NCI-H446 (cell line): Measurements from ENCODE around the gene TET2.

Experiments
- DNase-seq, 2 experiments: peaks; one replicate each; lab custom pipeline; 2025; lab: John Stamatoyannopoulos, UW

The TET2 gene

DNA sequence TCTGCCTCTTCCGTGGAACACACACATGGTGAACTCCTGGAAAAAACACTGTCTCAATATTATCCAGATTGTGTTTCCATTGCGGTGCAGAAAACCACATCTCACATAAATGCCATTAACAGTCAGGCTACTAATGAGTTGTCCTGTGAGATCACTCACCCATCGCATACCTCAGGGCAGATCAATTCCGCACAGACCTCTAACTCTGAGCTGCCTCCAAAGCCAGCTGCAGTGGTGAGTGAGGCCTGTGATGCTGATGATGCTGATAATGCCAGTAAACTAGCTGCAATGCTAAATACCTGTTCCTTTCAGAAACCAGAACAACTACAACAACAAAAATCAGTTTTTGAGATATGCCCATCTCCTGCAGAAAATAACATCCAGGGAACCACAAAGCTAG, 87.9 kb downstream of the TET2 start:
- no peak for DNase-seq

DNA sequence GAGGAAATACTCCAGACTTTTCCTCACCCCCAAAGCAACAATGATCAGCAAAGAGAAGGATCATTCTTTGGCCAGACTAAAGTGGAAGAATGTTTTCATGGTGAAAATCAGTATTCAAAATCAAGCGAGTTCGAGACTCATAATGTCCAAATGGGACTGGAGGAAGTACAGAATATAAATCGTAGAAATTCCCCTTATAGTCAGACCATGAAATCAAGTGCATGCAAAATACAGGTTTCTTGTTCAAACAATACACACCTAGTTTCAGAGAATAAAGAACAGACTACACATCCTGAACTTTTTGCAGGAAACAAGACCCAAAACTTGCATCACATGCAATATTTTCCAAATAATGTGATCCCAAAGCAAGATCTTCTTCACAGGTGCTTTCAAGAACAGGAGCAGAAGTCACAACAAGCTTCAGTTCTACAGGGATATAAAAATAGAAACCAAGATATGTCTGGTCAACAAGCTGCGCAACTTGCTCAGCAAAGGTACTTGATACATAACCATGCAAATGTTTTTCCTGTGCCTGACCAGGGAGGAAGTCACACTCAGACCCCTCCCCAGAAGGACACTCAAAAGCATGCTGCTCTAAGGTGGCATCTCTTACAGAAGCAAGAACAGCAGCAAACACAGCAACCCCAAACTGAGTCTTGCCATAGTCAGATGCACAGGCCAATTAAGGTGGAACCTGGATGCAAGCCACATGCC, 89.7 kb downstream of the TET2 start:
- DNase-seq = no peak

DNA sequence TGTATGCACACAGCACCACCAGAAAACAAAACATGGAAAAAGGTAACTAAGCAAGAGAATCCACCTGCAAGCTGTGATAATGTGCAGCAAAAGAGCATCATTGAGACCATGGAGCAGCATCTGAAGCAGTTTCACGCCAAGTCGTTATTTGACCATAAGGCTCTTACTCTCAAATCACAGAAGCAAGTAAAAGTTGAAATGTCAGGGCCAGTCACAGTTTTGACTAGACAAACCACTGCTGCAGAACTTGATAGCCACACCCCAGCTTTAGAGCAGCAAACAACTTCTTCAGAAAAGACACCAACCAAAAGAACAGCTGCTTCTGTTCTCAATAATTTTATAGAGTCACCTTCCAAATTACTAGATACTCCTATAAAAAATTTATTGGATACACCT, 90.2 kb downstream of the TET2 start:
- DNase-seq = no peak

DNA sequence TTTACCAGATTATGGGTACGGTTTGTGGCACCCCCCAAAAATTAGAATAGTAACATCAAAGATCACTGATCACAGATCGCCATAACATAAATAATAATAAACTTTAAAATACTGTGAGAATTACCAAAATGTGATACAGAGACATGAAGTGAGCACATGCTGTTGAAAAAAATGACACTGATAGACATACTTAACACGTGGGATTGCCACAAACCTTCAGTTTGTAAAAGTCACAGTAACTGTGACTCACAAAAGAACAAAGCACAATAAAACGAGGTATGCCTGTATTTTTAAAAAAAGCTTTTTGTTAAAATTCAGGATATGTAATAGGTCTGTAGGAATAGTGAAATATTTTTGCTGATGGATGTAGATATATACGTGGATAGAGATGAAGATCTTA, 93.4 kb downstream of the TET2 start:
- DNase-seq = no peak

DNA sequence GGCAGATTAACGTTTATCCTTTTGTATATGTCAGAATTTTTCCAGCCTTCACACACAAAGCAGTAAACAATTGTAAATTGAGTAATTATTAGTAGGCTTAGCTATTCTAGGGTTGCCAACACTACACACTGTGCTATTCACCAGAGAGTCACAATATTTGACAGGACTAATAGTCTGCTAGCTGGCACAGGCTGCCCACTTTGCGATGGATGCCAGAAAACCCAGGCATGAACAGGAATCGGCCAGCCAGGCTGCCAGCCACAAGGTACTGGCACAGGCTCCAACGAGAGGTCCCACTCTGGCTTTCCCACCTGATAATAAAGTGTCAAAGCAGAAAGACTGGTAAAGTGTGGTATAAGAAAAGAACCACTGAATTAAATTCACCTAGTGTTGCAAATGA, 94.8 kb downstream of the TET2 start:
- DNase-seq = peak; percentile 4 to 69

DNA sequence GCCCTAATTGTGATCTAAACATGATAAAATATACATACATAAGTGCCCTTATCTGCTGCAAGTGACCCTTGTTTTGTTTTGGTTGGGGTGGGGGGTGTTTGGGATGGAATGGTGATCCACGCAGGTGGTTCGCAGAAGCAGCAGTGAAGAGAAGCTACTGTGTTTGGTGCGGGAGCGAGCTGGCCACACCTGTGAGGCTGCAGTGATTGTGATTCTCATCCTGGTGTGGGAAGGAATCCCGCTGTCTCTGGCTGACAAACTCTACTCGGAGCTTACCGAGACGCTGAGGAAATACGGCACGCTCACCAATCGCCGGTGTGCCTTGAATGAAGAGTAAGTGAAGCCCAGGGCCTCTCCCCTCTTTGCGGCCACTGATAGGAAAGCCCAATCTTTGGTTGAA, 96.8 kb downstream of the TET2 start:
- DNase-seq = no peak

DNA sequence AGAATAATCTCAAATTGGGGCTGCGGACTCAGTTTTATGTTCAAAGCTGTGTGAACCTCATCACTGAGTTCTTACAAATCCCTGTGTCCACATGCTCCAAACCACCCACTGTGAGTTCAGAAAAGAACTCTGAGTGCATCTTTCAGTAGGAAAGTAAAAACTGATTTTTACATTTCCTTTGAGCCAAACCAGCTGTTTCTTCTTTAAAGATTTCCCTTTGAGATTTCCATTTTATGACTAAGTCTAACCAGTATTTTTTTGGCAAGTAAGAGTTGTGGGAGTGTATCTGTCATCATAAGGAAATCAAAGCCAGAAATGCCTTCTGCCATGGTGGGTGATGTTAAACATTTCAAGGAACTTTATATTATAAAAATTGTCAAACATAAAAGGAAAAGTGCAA, 100.0 kb downstream of the TET2 start:
- peak; percentile 23 to 70 for DNase-seq

DNA sequence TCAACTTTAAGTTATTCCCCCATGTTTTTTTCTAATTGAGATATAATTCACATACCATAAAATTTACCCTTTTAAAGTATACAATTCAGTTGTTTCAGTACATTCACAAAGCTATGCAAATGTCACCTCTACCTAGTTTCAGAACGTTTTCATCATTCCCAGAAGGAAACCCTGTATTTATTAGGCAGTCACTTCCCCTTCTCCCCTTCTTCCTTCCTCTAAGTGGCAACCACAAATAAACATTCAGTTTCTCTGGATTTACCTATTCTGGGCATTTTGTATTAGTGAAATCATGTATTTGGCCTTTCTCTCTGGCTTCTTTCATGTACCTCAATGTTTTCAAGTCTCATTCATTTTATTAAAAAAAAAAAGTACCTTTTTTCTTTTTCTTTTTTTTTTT, 101.9 kb downstream of the TET2 start:
- no peak for DNase-seq

DNA sequence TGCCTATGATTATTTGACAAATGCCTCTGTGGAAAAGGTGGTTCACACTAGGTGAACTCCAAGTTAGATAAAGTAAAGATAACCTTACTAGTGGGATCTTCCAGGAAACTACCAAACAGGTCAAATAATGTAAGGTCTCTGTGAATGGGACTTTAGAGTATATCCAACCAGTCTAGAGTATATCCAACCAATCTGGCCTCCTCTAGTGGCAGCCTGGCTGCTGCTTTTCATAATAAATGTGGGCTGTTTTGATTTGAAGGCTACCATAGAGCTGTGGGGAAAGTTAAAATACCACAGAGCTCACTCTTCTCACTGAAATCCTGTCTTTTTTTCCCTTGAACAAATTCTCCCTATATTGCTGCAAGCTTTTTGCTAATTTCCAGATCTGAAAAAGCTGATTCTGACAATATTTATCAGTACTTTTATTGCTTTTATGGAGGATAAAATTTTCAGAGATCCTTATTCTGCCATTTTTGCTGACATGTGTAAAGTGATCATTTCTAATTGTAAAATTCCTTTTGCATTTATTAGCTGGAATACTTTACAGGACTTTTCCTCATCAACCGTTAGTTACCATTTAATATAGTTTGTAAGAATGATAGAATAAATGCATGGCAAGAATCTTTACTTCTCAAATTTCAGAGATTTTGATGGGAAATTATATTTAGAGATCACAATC, 111.3 kb downstream of the TET2 start:
- DNase-seq = no peak

DNA sequence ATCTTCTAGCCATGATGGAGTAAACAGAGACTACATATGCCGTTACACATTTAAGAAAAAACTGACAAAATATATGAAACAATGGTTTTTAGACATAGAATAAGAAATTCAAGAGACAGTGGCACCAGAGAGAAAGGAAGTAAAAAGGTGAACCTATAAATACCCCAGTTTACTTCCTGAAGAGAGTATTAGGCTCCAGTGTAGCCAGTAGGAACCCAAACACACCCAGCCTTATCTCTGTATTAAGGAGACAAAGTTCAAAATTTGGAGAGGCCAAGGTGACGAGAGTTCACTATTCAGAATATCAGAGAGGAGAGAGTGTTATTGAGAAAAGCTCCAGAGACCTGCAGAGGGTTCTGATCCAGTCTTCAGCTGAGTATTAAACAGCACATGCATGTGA, 119.0 kb downstream of the TET2 start:
- DNase-seq = no peak

DNA sequence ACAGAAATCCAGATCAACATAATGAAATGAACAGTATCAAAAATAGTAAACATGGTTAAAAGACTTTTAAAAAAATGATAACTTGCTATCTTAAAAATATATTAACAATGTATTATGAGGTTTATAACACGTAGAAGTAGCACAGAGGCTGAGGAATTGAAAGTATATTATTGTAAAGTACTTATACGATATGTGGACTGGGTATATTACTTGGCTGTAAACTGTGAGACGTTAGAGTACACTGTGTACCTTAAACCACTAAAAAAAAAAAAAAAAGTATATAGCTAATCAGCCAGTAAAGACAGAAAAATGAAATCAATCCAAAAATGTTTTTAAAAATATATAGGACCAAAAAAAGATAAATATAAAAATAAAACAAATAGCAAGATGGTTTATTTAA, 120.6 kb downstream of the TET2 start:
- no peak for DNase-seq

DNA sequence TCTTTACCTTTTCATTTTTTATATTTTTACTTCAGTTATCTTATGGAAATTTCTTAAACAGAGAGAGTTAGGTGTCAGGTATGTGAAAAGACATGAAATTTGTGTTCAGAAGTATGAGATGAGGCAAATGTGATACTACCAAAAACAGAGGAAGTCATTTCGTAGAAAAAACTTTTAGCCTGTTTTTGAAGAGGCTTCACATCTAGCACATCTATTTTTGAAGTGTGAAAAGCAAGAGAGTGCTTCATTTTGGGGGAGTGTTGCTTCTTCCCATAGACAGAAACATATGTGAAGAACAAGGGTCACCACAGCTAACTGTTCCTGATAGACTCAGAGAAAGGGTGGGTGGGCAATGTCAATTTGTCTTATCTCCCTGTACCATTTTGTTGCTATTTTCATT, 125.3 kb downstream of the TET2 start:
- no peak for DNase-seq

DNA sequence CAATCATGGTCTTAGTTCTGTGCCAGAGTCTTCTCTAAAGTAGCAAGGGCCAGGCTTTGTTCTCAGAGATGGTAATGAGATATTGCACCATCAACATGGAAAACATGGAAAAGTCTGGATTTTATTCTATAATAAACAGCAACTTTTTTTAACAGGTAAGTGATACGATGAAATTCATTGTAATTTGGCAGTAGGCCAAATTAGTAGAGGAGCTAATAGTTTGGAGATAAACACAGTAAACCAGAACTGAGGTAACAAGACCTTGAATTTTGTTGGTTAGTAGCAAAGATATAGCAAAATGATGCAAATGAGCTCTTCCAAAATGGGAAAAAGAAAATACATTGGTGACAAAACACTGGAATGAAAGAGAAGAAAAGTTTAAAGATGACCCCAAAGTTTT, 126.6 kb downstream of the TET2 start:
- no peak for DNase-seq

DNA sequence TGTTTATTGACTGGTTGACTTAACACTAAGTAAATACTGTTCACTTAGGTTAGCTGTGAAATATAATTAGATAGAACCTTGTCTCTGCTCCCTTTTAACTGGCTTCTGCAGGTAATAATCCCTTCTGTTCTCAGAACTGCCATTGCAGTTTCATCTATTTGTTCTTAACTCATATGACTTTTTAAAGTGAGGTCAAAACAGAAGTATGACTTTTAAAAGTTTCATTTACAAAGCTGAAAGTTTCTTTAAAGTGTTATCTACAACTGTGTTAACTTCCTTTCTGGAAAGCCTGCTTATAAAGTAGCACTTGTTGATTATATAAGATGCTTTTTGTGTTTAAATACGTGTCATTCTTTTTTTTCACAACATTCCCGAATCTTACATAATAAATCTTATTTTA, 127.4 kb downstream of the TET2 start:
- no peak for DNase-seq

DNA sequence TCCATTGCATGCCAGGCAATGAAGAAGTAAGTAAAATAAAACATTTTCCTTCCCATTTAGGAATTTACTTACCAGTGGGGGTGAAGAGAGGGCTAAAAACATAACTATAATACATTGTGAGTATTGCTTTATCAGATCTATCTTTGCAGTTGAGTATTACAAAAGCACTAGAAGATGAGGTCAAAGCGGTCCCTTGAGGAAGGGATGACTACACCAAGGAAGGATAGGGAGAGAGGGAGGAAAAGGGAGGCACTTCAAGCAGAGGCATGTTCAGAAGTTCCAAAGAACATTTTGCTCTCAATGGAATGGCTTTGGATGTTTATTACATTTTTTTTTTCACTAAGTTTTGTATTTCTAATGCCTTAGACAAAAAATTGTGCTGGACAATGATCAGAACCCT, 127.8 kb downstream of the TET2 start:
- DNase-seq = no peak

DNA sequence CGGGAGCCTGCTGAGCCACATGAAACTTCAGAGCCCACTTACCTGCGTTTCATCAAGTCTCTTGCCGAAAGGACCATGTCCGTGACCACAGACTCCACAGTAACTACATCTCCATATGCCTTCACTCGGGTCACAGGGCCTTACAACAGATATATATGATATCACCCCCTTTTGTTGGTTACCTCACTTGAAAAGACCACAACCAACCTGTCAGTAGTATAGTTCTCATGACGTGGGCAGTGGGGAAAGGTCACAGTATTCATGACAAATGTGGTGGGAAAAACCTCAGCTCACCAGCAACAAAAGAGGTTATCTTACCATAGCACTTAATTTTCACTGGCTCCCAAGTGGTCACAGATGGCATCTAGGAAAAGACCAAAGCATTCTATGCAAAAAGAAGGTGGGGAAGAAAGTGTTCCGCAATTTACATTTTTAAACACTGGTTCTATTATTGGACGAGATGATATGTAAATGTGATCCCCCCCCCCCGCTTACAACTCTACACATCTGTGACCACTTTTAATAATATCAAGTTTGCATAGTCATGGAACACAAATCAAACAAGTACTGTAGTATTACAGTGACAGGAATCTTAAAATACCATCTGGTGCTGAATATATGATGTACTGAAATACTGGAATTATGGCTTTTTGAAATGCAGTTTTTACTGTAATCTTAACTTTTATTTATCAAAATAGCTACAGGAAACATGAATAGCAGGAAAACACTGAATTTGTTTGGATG, 129.9 kb downstream of the TET2 start:
- DNase-seq = no peak

DNA sequence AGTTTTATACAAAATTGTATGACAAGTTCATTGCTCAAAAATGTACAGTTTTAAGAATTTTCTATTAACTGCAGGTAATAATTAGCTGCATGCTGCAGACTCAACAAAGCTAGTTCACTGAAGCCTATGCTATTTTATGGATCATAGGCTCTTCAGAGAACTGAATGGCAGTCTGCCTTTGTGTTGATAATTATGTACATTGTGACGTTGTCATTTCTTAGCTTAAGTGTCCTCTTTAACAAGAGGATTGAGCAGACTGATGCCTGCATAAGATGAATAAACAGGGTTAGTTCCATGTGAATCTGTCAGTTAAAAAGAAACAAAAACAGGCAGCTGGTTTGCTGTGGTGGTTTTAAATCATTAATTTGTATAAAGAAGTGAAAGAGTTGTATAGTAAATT, 131.0 kb downstream of the TET2 start:
- DNase-seq = no peak

DNA sequence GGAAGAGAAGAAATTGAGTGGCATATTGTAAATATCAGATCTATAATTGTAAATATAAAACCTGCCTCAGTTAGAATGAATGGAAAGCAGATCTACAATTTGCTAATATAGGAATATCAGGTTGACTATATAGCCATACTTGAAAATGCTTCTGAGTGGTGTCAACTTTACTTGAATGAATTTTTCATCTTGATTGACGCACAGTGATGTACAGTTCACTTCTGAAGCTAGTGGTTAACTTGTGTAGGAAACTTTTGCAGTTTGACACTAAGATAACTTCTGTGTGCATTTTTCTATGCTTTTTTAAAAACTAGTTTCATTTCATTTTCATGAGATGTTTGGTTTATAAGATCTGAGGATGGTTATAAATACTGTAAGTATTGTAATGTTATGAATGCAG, 132.6 kb downstream of the TET2 start:
- DNase-seq = no peak

DNA sequence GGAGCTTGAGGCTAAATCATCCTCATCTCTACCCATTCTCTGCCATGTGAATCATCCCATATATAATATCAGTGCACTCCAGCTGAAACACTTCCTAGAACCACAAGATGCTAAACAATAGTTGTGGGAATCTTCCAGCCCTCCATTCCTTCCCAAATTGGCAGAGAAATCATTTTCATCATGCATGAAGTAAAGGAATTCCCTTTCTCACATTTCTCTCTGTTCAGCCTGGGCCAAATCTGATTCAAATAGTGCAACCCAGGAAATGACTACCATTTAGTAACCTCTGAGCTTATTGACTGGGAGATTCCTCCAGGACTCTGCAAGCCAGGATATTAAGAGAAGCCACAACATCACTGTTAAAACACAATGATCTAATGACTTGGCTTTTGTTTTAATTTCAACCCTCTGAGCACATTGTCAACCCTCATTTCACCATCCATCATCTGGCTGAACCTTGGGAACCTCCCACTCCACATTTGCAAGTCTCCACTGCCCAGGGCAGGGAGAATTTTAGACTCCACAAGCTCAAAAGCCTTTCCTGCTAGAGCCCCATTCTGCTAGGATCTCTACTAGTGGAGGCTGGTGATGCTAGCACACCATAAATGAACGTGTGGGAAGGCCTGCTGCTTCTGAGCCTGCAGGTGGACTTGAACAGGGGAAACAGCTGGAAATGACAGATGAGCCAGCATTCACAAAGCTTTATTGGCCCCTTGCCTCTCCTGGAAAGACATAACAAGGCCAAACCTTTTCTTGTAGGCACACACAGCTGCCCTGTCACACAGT, 133.9 kb downstream of the TET2 start:
- no peak for DNase-seq

DNA sequence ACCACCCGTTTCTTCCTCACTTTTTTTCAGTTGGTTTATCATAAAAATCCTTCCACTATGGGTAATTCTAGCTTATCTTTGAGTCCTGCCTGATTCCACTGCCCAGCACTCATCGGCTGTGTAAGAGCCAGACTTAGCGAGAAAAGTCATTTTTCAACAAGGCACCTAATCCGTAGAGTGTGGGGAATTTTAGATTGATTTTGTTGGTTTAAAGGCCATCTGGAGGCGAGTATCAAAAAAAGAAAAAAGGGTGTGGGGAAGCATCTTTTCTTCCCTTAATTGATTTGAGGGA, 134.4 kb downstream of the TET2 start:
- no peak for DNase-seq

DNA sequence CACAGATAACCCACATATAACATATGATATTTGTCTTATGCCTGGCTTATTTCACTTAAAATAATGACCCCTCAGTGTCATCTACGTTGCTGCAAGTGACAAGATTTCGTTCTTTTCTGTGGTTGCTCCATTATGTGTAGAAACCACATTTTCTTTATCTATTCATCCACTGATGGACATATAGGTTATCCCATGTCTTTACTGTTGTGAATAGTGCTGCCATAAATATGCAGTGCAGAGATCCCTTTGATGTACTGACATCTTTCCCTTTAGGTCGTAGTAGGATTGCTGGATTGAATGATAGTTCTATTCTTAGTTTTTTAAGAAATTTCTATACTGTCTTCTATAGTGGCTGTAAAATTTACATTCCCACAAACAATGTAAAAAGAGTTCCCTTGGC, 135.8 kb downstream of the TET2 start:
- no peak for DNase-seq

DNA sequence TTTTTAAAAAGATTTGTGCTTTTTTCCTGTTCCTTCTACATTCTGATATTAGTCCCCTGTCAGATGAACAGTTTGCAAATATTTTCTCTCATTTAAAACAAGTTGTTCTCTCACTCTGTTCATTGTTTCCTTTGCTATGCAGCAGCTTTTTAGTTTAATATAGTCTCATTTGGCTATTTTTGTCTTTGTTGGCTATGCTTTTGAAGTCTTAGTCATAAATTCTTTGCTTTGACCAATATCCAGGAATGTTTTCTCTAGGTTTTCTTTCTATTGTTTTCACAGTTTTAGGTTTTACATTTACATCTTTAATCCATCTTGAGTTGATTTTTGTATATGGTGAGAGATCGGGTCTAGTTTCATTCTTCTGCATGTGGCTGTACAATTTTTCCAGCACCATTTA, 136.8 kb downstream of the TET2 start:
- DNase-seq = no peak

DNA sequence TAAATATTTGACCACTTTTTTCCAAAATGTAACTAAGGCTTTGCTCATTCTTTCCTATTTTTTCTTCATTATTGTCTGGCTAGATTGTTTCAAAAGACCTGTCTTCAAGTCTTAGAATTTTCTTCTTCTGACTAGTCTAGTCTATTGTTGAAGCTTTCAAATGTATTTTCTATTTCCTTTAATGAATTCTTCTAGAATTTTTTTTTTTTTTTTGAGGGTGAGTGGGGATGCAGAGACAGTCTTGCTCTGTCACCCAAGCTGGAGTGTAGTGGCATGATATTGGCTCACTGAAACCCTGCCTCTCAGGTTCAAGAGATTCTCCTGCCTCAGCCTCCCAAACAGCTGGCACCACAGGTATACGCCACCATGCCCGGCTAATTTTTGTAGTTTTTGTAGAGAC, 141.4 kb downstream of the TET2 start:
- no peak for DNase-seq
